Measurements from ENCODE around the gene GRIP1. TPM values are rescaled to one million over a fixed set of nuclear protein-coding genes. Genes with fewer than 3 reads are reported as not detected.

Gene GRIP1
- total RNA-seq, 3 donors from 2014 or later, result 6.6 to 22.8 (median 12.8) TPM

- Histone ChIP-seq H3K4me3 (no peak overlapping the region), H3K4me1 (ENCODE audit: low read depth) (no peaks in the 10 kb centered on the region), H3K36me3 (ENCODE audit: low read depth) (no peaks in the 10 kb centered on the region), H3K9me3 (no peaks in the 10 kb centered on the region)
- DNase-seq, result no peak
- no peak for ATAC-seq
- TF ChIP-seq CTCF (IDR thresholded peaks at IDR 0.05), result no peak
- intact Hi-C loops (cut with DNase I, micrococcal nuclease), result no loop called here
Measured at GRCh38 chr12:66456612-66457011, 222.3 kb downstream of the GRIP1 start.

- no peak for ATAC-seq
- no peak overlapping the region for H3K4me3 ChIP-seq
- intact Hi-C loops (cut with DNase I, micrococcal nuclease), result no loop called here
Measured at GRCh38 chr12:66453844-66454243, 225.0 kb downstream of the GRIP1 start.

GRCh38 chr12:66453120-66453519, 225.8 kb downstream of the GRIP1 start:
- no peak for DNase-seq
- no peak for ATAC-seq
- Histone ChIP-seq H3K4me3 (no peak overlapping the region), H3K9me3 (no peaks in the 10 kb centered on the region), H3K36me3 (ENCODE audit: low read depth) (no peaks in the 10 kb centered on the region), H3K4me1 (ENCODE audit: low read depth) (no peaks in the 10 kb centered on the region)
- TF ChIP-seq CTCF (IDR thresholded peaks at IDR 0.05), result no peak
- intact Hi-C loops (cut with DNase I, micrococcal nuclease), result no loop called here

More at GRCh38 chr12:66453844-66454243, 225.0 kb downstream of the GRIP1 start:
- Histone ChIP-seq H3K9me3 (no peaks in the 10 kb centered on the region), H3K4me1 (ENCODE audit: low read depth) (no peaks in the 10 kb centered on the region), H3K36me3 (ENCODE audit: low read depth) (no peaks in the 10 kb centered on the region)
- no peak for TF ChIP-seq CTCF (IDR thresholded peaks at IDR 0.05)
- no peak for DNase-seq

GRCh38 chr12:66449531-66449930, 229.3 kb downstream of the GRIP1 start:
- no peak for TF ChIP-seq CTCF (IDR thresholded peaks at IDR 0.05)
- intact Hi-C loops (cut with DNase I, micrococcal nuclease), result no loop called here
- Histone ChIP-seq H3K4me1 (ENCODE audit: low read depth) (no peaks in the 10 kb centered on the region), H3K9me3 (no peaks in the 10 kb centered on the region), H3K36me3 (ENCODE audit: low read depth) (no peaks in the 10 kb centered on the region), H3K4me3 (no peak overlapping the region)
- ATAC-seq (no peak), DNase-seq (no peak)

- no peaks in the 10 kb centered on the region for H3K9me3 ChIP-seq
- intact Hi-C loops (cut with DNase I, micrococcal nuclease), result no loop called here
- H3K36me3 ChIP-seq (ENCODE audit: low read depth), result no peaks in the 10 kb centered on the region
- H3K4me3 ChIP-seq, result no peak overlapping the region
- DNase-seq (no peak), ATAC-seq (no peak)
- no peaks in the 10 kb centered on the region for H3K4me1 ChIP-seq (ENCODE audit: low read depth)
- no peak for TF ChIP-seq CTCF (IDR thresholded peaks at IDR 0.05)
Measured at GRCh38 chr12:66447643-66448042, 231.2 kb downstream of the GRIP1 start.

- no peaks in the 10 kb centered on the region for H3K4me1 ChIP-seq (ENCODE audit: low read depth)
- ATAC-seq (no peak), DNase-seq (no peak)
- H3K4me3 ChIP-seq, result no peak overlapping the region
- no peaks in the 10 kb centered on the region for H3K9me3 ChIP-seq
- H3K36me3 ChIP-seq (ENCODE audit: low read depth), result no peaks in the 10 kb centered on the region
- no peak for TF ChIP-seq CTCF (IDR thresholded peaks at IDR 0.05)
- intact Hi-C loops (cut with DNase I, micrococcal nuclease), result no loop called here
Measured at GRCh38 chr12:66446276-66446675, 232.6 kb downstream of the GRIP1 start.
